ENCODE results near the gene HOXA9.

GRCh38 chr7:27171637-27172314 is 6.4 kb upstream of the HOXA9 start:
- no peak; the same call in 1 of the 2 replicates for TF ChIP-seq CTCF (IDR thresholded peaks at IDR 0.05; ENCODE audit: low read length)
- TF ChIP-seq EZH2 (optimal IDR thresholded peaks at IDR 0.05; ENCODE audit: low read depth, low read length), result no peak
- no peak for TF ChIP-seq EZH2phosphoT487 (IDR thresholded peaks at IDR 0.05; ENCODE audit: low read length)

Data from MM.1S (cell line).